Measurements from ENCODE around the gene LGI2.

GRCh38 chr4:25000639-25001038 is 30.1 kb downstream of the LGI2 start:
- TF ChIP-seq CTCF (IDR thresholded peaks at IDR 0.05; ENCODE audit: poor library complexity) (no peak), EZH2 (IDR thresholded peaks at IDR 0.05; ENCODE audit: borderline replicate concordance) (no peak)
